Coronary artery (tissue), 2 donors: ENCODE results near the gene SDS.

Experiments
- DNase-seq: peaks from one replicate; pipeline ENCODE4 v3.0.0-alpha.2; 2017; ENCODE audit warnings: low spot score
- H3K27ac ChIP-seq, 2 donors: fragments of 200-600 bp; sonication (generic); one replicate each; pipeline ENCODE4 v1.5.1; 2016 to 2019
- H3K4me3 ChIP-seq: fragments of 200-600 bp; sonication (generic); 2 replicates; pipeline ENCODE4 v1.5.1; 2016; ENCODE audit warnings: mild to moderate bottlenecking, moderate library complexity
- CTCF ChIP-seq: fragments of 200-600 bp; sonication (generic); IDR thresholded peaks from one replicate; pipeline ENCODE4 v1.5.1; 2019; ENCODE audit warnings: antibody characterized with exemption

The SDS gene

GRCh38 chr12:113420996-113421595 is 17.4 kb upstream of the SDS start:
- H3K4me3 ChIP-seq: no peak overlapping the region
- TF ChIP-seq CTCF: no peak
- no peak for DNase-seq
- H3K27ac ChIP-seq: no peak overlapping the region

- no peak for TF ChIP-seq CTCF
- Histone ChIP-seq H3K27ac (no peak overlapping the region), H3K4me3 (no peak overlapping the region)
- no peak for DNase-seq
Measured at GRCh38 chr12:113418213-113418879, 14.7 kb upstream of the SDS start.

- DNase-seq: no peak
- Histone ChIP-seq H3K27ac (peak overlapping the region in 1 of 2 donors; percentile 40), H3K4me3 (no peak overlapping the region)
- no peak for TF ChIP-seq CTCF
Measured at GRCh38 chr12:113416091-113416754, 12.5 kb upstream of the SDS start.

- DNase-seq: no peak
- no peak for TF ChIP-seq CTCF
- no peak overlapping the region for H3K4me3 ChIP-seq
- H3K27ac ChIP-seq: no peak overlapping the region
Measured at GRCh38 chr12:113414519-113415038, 10.9 kb upstream of the SDS start.

- no peak for TF ChIP-seq CTCF
- Histone ChIP-seq H3K27ac (no peak overlapping the region), H3K4me3 (no peak overlapping the region)
- no peak for DNase-seq
Measured at GRCh38 chr12:113413488-113413939, 9.8 kb upstream of the SDS start.

GRCh38 chr12:113409462-113410124 is 5.9 kb upstream of the SDS start:
- no peak for TF ChIP-seq CTCF
- no peak overlapping the region for H3K27ac ChIP-seq
- no peak for DNase-seq
- H3K4me3 ChIP-seq: no peak overlapping the region
